IMR-90 (cell line): ENCODE measurements around the gene ECT2. TPM values are rescaled to one million over a fixed set of nuclear protein-coding genes. Genes with fewer than 3 reads are reported as not detected.

Experiments used
- ATAC-seq: fragments of 200-7000 bp; cut with Tn5 transposase; 2 replicates; pipeline ENCODE4 v1.9.1; 2020; ENCODE audit warnings: low read depth, mild to moderate bottlenecking, moderate library complexity
- BruUV-seq: library from RNA; stranded (reverse); fragments of 400-500 nt; replicated peaks from 2 replicates; lab custom pipeline; 2021; lab: Mats Ljungman, UMichigan
- CTCF ChIA-PET: fragments of 300-600 bp; formaldehyde crosslinking; extraction: SDS; loops from one replicate; lab custom pipeline; 2021; ENCODE audit warnings: antibody characterized with exemption; lab: Yijun Ruan, JAX
- POLR2A ChIA-PET: fragments of 300-600 bp; sonication (Branson Sonifier 250); formaldehyde crosslinking; loops from one replicate; lab custom pipeline; 2022; ENCODE audit warnings: antibody characterized with exemption; ENCODE audit not compliant: unreplicated experiment; lab: Charles Lee
- DNase-seq: peaks from one replicate; pipeline ENCODE4 v3.0.0; 2013
- H2AFZ ChIP-seq: replicated peaks from 2 replicates; pipeline ENCODE3; 2013; ENCODE audit warnings: low read length, mild to moderate bottlenecking; ENCODE audit not compliant: poor library complexity
- H2AK5ac ChIP-seq: 2 replicates; pipeline ENCODE4 v1.6.1; 2013; ENCODE audit warnings: low read depth, low read length, inconsistent platforms
- H2AK9ac ChIP-seq: replicated peaks from 2 replicates; pipeline ENCODE3; 2013; ENCODE audit warnings: mild to moderate bottlenecking, low read depth, low read length, moderate library complexity; ENCODE audit not compliant: poor library complexity
- H2BK120ac ChIP-seq: 2 replicates; pipeline ENCODE4 v1.6.1; 2013; ENCODE audit warnings: low read depth, low read length, inconsistent platforms
- H2BK15ac ChIP-seq: 3 replicates; pipeline ENCODE4 v1.6.1; 2013; ENCODE audit warnings: low read depth, low read length, inconsistent platforms
- H2BK20ac ChIP-seq: 2 replicates; pipeline ENCODE4 v1.6.1; 2013; ENCODE audit warnings: low read depth, mild to moderate bottlenecking, inconsistent platforms, low read length, moderate library complexity
- H2BK5ac ChIP-seq: 2 replicates; pipeline ENCODE4 v1.6.1; 2013; ENCODE audit warnings: mild to moderate bottlenecking, low read depth, low read length, inconsistent platforms; ENCODE audit not compliant: poor library complexity, severe bottlenecking
- H3K14ac ChIP-seq: replicated peaks from 2 replicates; pipeline ENCODE4 v1.6.1; 2013; ENCODE audit warnings: low read depth, low read length, inconsistent platforms
- H3K18ac ChIP-seq: 2 replicates; pipeline ENCODE4 v1.6.1; 2013; ENCODE audit warnings: low read depth, low read length, control low read depth
- H3K23ac ChIP-seq: 2 replicates; pipeline ENCODE4 v1.6.1; 2013; ENCODE audit warnings: low read depth, low read length, inconsistent platforms
- H3K27ac ChIP-seq: 2 replicates; pipeline ENCODE4 v1.5.1; 2013; ENCODE audit warnings: mild to moderate bottlenecking, control low read depth, low read length; ENCODE audit not compliant: insufficient read depth
- H3K27me3 ChIP-seq: 2 replicates; pipeline ENCODE4 v1.6.1; 2013; ENCODE audit warnings: low read length; ENCODE audit not compliant: control insufficient read depth, insufficient read depth
- H3K36me3 ChIP-seq: 2 replicates; pipeline ENCODE4 v1.6.1; 2013; ENCODE audit warnings: low read length, mixed read lengths; ENCODE audit not compliant: control insufficient read depth, insufficient read depth
- H3K4ac ChIP-seq: 2 replicates; pipeline ENCODE4 v1.6.1; 2013; ENCODE audit warnings: low read depth, low read length, inconsistent platforms
- H3K4me1 ChIP-seq: 2 replicates; pipeline ENCODE4 v1.6.1; 2013; ENCODE audit warnings: low read length, mixed read lengths; ENCODE audit not compliant: control insufficient read depth, insufficient read depth
- H3K4me2 ChIP-seq: 2 replicates; pipeline ENCODE4 v1.6.1; 2013; ENCODE audit warnings: low read depth, mild to moderate bottlenecking, control low read depth, low read length, moderate library complexity
- H3K4me3 ChIP-seq: 2 replicates; pipeline ENCODE4 v1.5.1; 2013; ENCODE audit warnings: low read depth, mild to moderate bottlenecking, control low read depth, low read length, moderate library complexity; ENCODE audit not compliant: insufficient read depth
- H3K56ac ChIP-seq: 2 replicates; pipeline ENCODE4 v1.6.1; 2013; ENCODE audit warnings: low read length, inconsistent platforms; ENCODE audit not compliant: insufficient read depth; ENCODE audit errors: extremely low read depth
- H3K79me1 ChIP-seq, 2 experiments: 2 replicates each; pipeline ENCODE4 v1.6.1; 2013; ENCODE audit warnings: low read length in 2 of 2, inconsistent platforms in 1 of 2, low read depth in 1 of 2
- H3K9ac ChIP-seq: 2 replicates; pipeline ENCODE4 v1.6.1; 2013; ENCODE audit warnings: low read depth, low read length, control low read depth
- H3K9me1 ChIP-seq: 2 replicates; pipeline ENCODE4 v1.6.1; 2013; ENCODE audit warnings: low read length, inconsistent platforms; ENCODE audit not compliant: insufficient read depth
- H3K9me3 ChIP-seq: 2 replicates; pipeline ENCODE4 v1.6.1; 2013; ENCODE audit warnings: low read length; ENCODE audit not compliant: control insufficient read depth, insufficient read depth
- H4K20me1 ChIP-seq: 2 replicates; pipeline ENCODE4 v1.6.1; 2013; ENCODE audit warnings: low read length, inconsistent platforms; ENCODE audit not compliant: insufficient read depth
- H4K5ac ChIP-seq: 2 replicates; pipeline ENCODE4 v1.6.1; 2013; ENCODE audit warnings: mild to moderate bottlenecking, low read depth, low read length, control low read depth
- H4K8ac ChIP-seq, 2 experiments: 2 replicates each; pipeline ENCODE4 v1.6.1; 2013; ENCODE audit warnings: low read depth in 2 of 2, low read length in 2 of 2, control low read depth in 1 of 2, inconsistent platforms in 1 of 2
- H4K91ac ChIP-seq: 2 replicates; pipeline ENCODE4 v1.6.1; 2013; ENCODE audit warnings: low read depth, low read length, inconsistent platforms; ENCODE audit not compliant: insufficient read depth
- BHLHE40 ChIP-seq: fragments of 150-350 bp; IDR thresholded peaks from 2 replicates; pipeline ENCODE4 v1.6.1; 2016; ENCODE audit warnings: mild to moderate bottlenecking, low read depth, low read length
- CEBPB ChIP-seq: IDR thresholded peaks from 2 replicates; pipeline ENCODE4 v1.6.1; 2012; ENCODE audit warnings: low read depth, low read length, improper control_type of control experiment
- CHD1 ChIP-seq: IDR thresholded peaks from 2 replicates; pipeline ENCODE4 v1.6.1; 2012; ENCODE audit warnings: low read depth, low read length, improper control_type of control experiment
- CTCF ChIP-seq: conservative IDR thresholded peaks from 2 replicates; pipeline ENCODE4 v1.5.1; 2012; ENCODE audit warnings: mild to moderate bottlenecking, low read depth, low read length, improper control_type of control experiment
- ELK1 ChIP-seq: fragments of 150-350 bp; IDR thresholded peaks from 2 replicates; pipeline ENCODE4 v1.6.1; 2016; ENCODE audit warnings: low read depth, mild to moderate bottlenecking, low read length, moderate library complexity, borderline replicate concordance
- FOS ChIP-seq: fragments of 150-350 bp; IDR thresholded peaks from 2 replicates; pipeline ENCODE4 v1.6.1; 2016; ENCODE audit warnings: low read depth, low read length
- MAFK ChIP-seq: IDR thresholded peaks from 2 replicates; pipeline ENCODE4 v1.6.1; 2012; ENCODE audit warnings: low read depth, low read length, improper control_type of control experiment
- MAZ ChIP-seq: IDR thresholded peaks from 2 replicates; pipeline ENCODE4 v1.6.1; 2012; ENCODE audit warnings: low read depth, mild to moderate bottlenecking, low read length, improper control_type of control experiment, moderate library complexity, borderline replicate concordance
- MXI1 ChIP-seq: IDR thresholded peaks from 2 replicates; pipeline ENCODE4 v1.6.1; 2012; ENCODE audit warnings: low read depth, mild to moderate bottlenecking, low read length, moderate library complexity, borderline replicate concordance
- NFE2L2 ChIP-seq: fragments of 150-350 bp; IDR thresholded peaks from 2 replicates; pipeline ENCODE4 v1.6.1; 2016; ENCODE audit warnings: low read depth, mild to moderate bottlenecking, low read length
- POLR2A ChIP-seq: IDR thresholded peaks from 2 replicates; pipeline ENCODE4 v1.6.1; 2012; ENCODE audit warnings: mild to moderate bottlenecking, low read depth, low read length
- RAD21 ChIP-seq: IDR thresholded peaks from 2 replicates; pipeline ENCODE4 v1.6.1; 2012; ENCODE audit warnings: low read length, improper control_type of control experiment
- RCOR1 ChIP-seq: IDR thresholded peaks from 2 replicates; pipeline ENCODE4 v1.6.1; 2012; ENCODE audit warnings: mild to moderate bottlenecking, low read length, improper control_type of control experiment; ENCODE audit not compliant: insufficient replicate concordance
- RFX5 ChIP-seq: IDR thresholded peaks from 2 replicates; pipeline ENCODE4 v1.8.0; 2012; ENCODE audit warnings: low read depth, mild to moderate bottlenecking, low read length, moderate library complexity
- SMC3 ChIP-seq: fragments of 150-350 bp; IDR thresholded peaks from 2 replicates; pipeline ENCODE4 v1.6.1; 2016; ENCODE audit warnings: low read depth, mild to moderate bottlenecking, antibody characterized with exemption, low read length, moderate library complexity
- USF2 ChIP-seq: fragments of 150-350 bp; IDR thresholded peaks from 2 replicates; pipeline ENCODE4 v1.6.1; 2017; ENCODE audit warnings: mild to moderate bottlenecking, antibody characterized with exemption, low read length, low read depth
- WGBS, 2 experiments: methylation state at CpG; one replicate each; pipeline versions ENCODE4 v1.1.5 to v1.1.7; 2013; ENCODE audit warnings: missing lambda C conversion rate in 2 of 2; ENCODE audit not compliant: insufficient read length in 1 of 2; ENCODE audit errors: extremely low coverage in 2 of 2; 5-methylcytosine and 5-hydroxymethylcytosine counted together
- dilution Hi-C: fragments of 300-500 bp; cut with HindIII; formaldehyde crosslinking; loops from one replicate; pipeline ENCODE4 v1.14.3; 2018; ENCODE audit warnings: low sequenced_read_pairs; ENCODE audit not compliant: unreplicated experiment
- in situ Hi-C: fragments of 300-500 bp; cut with MboI; formaldehyde crosslinking; loops from 3 replicates; pipeline ENCODE4 v1.14.3; 2019; ENCODE audit warnings: low sequenced_read_pairs, inconsistent platforms, mixed read lengths
- intact Hi-C: fragments of 100-400 bp; cut with micrococcal nuclease; formaldehyde crosslinking; loops from 2 replicates; pipeline ENCODE4 v1.10.0; 2022
- polyA plus RNA-seq, 3 experiments: library from polyadenylated mRNA; depleted of rRNA; stranded (reverse); fragments of >200 nt; gene quantifications; 2 replicates each; pipeline ENCODE4 v1.2.3, GENCODE V29; 2012; ENCODE audit warnings: low replicate concordance in 1 of 3
- total RNA-seq: library from RNA; depleted of rRNA; stranded (reverse); fragments of >200 nt; gene quantifications from 2 replicates; pipeline ENCODE4 v1.2.3, GENCODE V29; 2012

Gene ECT2
- total and polyA plus RNA-seq, 2 of the 4 experiments (the other 2 are of a cell fraction), result 18.1 to 37.8 TPM

- no peak overlapping the region for H3K4ac ChIP-seq
- ATAC-seq (no peak), DNase-seq (no peak)
- H2AFZ ChIP-seq, result no peak overlapping the region
- no peak overlapping the region for H4K5ac ChIP-seq
- no peak overlapping the region for H4K8ac ChIP-seq
- in situ Hi-C loops (no loop called here), dilution Hi-C loops (no loop called here), intact Hi-C loops (no loop called here)
- H3K9ac ChIP-seq, result no peak overlapping the region
- BruUV-seq, result no TSS peak
- no peak overlapping the region for H2AK5ac ChIP-seq
- H4K20me1 ChIP-seq, result no peaks in the 10 kb centered on the region; the same call in 1 of the 2 replicates
- H3K56ac ChIP-seq, result no peak overlapping the region
- no peak overlapping the region for H2BK5ac ChIP-seq
- no peak overlapping the region for H3K27ac ChIP-seq
- ChIA-PET CTCF (no interaction called here), POLR2A (no interaction called here)
- H3K4me3 ChIP-seq, result no peak overlapping the region
- no peak overlapping the region for H3K14ac ChIP-seq
- no peak overlapping the region for H3K4me2 ChIP-seq
- TF ChIP-seq CTCF (no peak), MAZ (no peak), RCOR1 (no peak), FOS (no peak), CEBPB (no peak), CHD1 (no peak), NFE2L2 (no peak), POLR2A (no peak), USF2 (no peak), SMC3 (no peak), RFX5 (no peak), RAD21 (no peak), BHLHE40 (no peak), MXI1 (no peak), MAFK (no peak), ELK1 (no peak)
- no peaks in the 10 kb centered on the region for H3K4me1 ChIP-seq
- H2BK15ac ChIP-seq, result no peak overlapping the region
- no peak overlapping the region for H4K91ac ChIP-seq
- H2BK20ac ChIP-seq, result no peak overlapping the region
- no peaks in the 10 kb centered on the region for H3K9me3 ChIP-seq
- H2BK120ac ChIP-seq, result no peak overlapping the region
- H3K9me1 ChIP-seq, result no peaks in the 10 kb centered on the region
- peaks cover 9 to 15% of the 10 kb centered on the region in 2 experiments for H3K79me1 ChIP-seq
- no peak overlapping the region for H3K18ac ChIP-seq
- H2AK9ac ChIP-seq, result no peak overlapping the region
- no CpG with 5 or more reads among the region's 2 CpGs for WGBS, 2 experiments
- no peaks in the 10 kb centered on the region for H3K27me3 ChIP-seq
- no peak overlapping the region for H3K23ac ChIP-seq
- H3K36me3 ChIP-seq, result peaks cover 3% of the 10 kb centered on the region
Observed at GRCh38 chr3:172787019-172787418, 36.5 kb downstream of the ECT2 start.
